Mesendoderm (in vitro differentiated cells): ENCODE data around the gene ROBO4.

ENCODE experiments used
- DNase-seq: peaks from one replicate; pipeline ENCODE4 v3.0.0; 2013
- H2AK5ac ChIP-seq: 2 replicates; pipeline ENCODE4 v1.6.1; 2013; ENCODE audit warnings: low read length, inconsistent platforms
- H2BK120ac ChIP-seq: 2 replicates; pipeline ENCODE4 v1.6.1; 2013; ENCODE audit warnings: low read depth, mild to moderate bottlenecking, low read length, moderate library complexity, mixed read lengths
- H2BK15ac ChIP-seq: replicated peaks from 2 replicates; pipeline ENCODE4 v1.6.1; 2013; ENCODE audit warnings: low read depth, mild to moderate bottlenecking, moderate library complexity
- H2BK5ac ChIP-seq: 2 replicates; pipeline ENCODE4 v1.6.1; 2013; ENCODE audit warnings: low read length, inconsistent platforms
- H3K18ac ChIP-seq: 2 replicates; pipeline ENCODE4 v1.6.1; 2013; ENCODE audit warnings: mild to moderate bottlenecking, low read length, mixed read lengths
- H3K23ac ChIP-seq: one replicate; pipeline ENCODE4 v1.6.1; 2013; ENCODE audit warnings: low read length
- H3K27ac ChIP-seq: 2 replicates; pipeline ENCODE4 v1.5.1; 2013; ENCODE audit warnings: low read depth, mild to moderate bottlenecking, inconsistent platforms, low read length, moderate library complexity
- H3K27me3 ChIP-seq: 2 replicates; pipeline ENCODE4 v1.6.1; 2013; ENCODE audit warnings: low read length, control low read depth, mild to moderate bottlenecking, inconsistent platforms; ENCODE audit not compliant: insufficient read depth, poor library complexity
- H3K36me3 ChIP-seq: 2 replicates; pipeline ENCODE4 v1.6.1; 2013; ENCODE audit warnings: low read length, inconsistent platforms; ENCODE audit not compliant: control insufficient read depth, insufficient read depth
- H3K4ac ChIP-seq: one replicate; pipeline ENCODE4 v1.6.1; 2013; ENCODE audit warnings: low read depth, mild to moderate bottlenecking, low read length, moderate library complexity
- H3K4me1 ChIP-seq: 2 replicates; pipeline ENCODE4 v1.6.1; 2013; ENCODE audit warnings: low read depth, low read length, inconsistent platforms; ENCODE audit not compliant: control insufficient read depth
- H3K4me2 ChIP-seq: 2 replicates; pipeline ENCODE4 v1.6.1; 2013; ENCODE audit warnings: low read length
- H3K4me3 ChIP-seq: 2 replicates; pipeline ENCODE4 v1.5.1; 2013; ENCODE audit warnings: mild to moderate bottlenecking, low read length
- H3K56ac ChIP-seq: one replicate; pipeline ENCODE4 v1.6.1; 2013; ENCODE audit warnings: low read length
- H3K79me1 ChIP-seq: 2 replicates; pipeline ENCODE4 v1.6.1; 2013; ENCODE audit warnings: low read length, inconsistent platforms
- H3K79me2 ChIP-seq: 2 replicates; pipeline ENCODE4 v1.6.1; 2013; ENCODE audit warnings: mild to moderate bottlenecking, low read length; ENCODE audit not compliant: control insufficient read depth, insufficient read depth
- H3K9ac ChIP-seq: 2 replicates; pipeline ENCODE4 v1.6.1; 2013; ENCODE audit warnings: low read length, inconsistent platforms
- H4K5ac ChIP-seq: one replicate; pipeline ENCODE4 v1.6.1; 2013; ENCODE audit warnings: low read length
- H4K8ac ChIP-seq: one replicate; pipeline ENCODE4 v1.6.1; 2013; ENCODE audit warnings: low read depth, mild to moderate bottlenecking, control low read depth, low read length, moderate library complexity
- WGBS: extraction: QIAGEN DNeasy Blood & Tissue Kit; methylation state at CpG from one replicate; pipeline ENCODE4 v1.1.7; 2013; ENCODE audit warnings: low lambda C conversion rate, missing lambda C conversion rate; ENCODE audit not compliant: insufficient coverage; ENCODE audit errors: extremely low coverage; 5-methylcytosine and 5-hydroxymethylcytosine counted together

ROBO4 gene

GRCh38 chr11:124891373-124891861 lies 6.2 kb downstream of the ROBO4 start:
- Histone ChIP-seq H3K27ac (no peak overlapping the region), H3K36me3 (no peaks in the 10 kb centered on the region)

DNA sequence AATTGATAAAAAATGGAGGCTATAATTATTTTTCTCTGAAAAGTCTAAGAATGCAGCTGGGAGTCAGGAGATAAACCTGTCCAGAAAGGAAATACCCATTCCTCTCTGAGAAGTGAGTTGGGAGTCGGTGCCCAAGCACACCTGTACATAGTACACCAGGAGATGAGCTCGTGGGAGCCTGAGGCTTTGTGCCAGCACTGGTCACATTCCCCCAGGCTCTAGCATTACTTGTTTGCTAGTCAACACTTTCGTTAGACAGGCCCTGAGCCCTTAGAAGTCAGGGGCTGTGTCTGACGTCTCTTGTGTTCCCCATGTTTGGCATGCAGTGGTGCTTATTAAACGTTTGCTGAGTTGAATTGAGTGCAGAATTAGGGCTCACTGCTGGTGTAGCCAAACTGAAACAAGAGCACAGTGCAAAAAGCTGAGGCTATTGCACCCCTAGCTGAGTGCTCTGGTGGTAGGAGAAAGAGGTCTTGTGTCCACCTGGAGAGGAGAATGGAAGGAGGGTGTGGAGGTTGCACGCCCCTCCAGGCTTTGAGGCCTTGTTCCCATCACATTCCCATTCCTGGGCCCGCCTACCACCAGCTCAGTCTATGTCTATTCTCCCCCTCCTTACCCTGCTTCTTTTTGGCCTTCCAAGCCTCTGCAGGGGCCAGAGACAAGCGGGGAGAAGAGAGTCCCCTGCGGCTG lies 6.8 kb downstream of the ROBO4 start:
- H3K27ac ChIP-seq: no peak overlapping the region
- no peak overlapping the region for H4K8ac ChIP-seq
- no peak overlapping the region for H2BK5ac ChIP-seq
- H3K79me1 ChIP-seq: no peaks in the 10 kb centered on the region
- H3K9ac ChIP-seq: no peak overlapping the region
- no peak for DNase-seq
- H3K23ac ChIP-seq: no peak overlapping the region
- no peak overlapping the region for H3K4me3 ChIP-seq
- no peak overlapping the region for H2BK120ac ChIP-seq
- no peak overlapping the region for H3K18ac ChIP-seq
- H3K4me1 ChIP-seq: no peaks in the 10 kb centered on the region
- no peaks in the 10 kb centered on the region for H3K36me3 ChIP-seq
- H3K4ac ChIP-seq: no peak overlapping the region
- no peak overlapping the region for H2AK5ac ChIP-seq
- H3K56ac ChIP-seq: no peak overlapping the region
- no peaks in the 10 kb centered on the region for H3K27me3 ChIP-seq
- H3K4me2 ChIP-seq: no peak overlapping the region
- no peak overlapping the region for H4K5ac ChIP-seq
- H2BK15ac ChIP-seq: no peak overlapping the region
- H3K79me2 ChIP-seq: no peaks in the 10 kb centered on the region
- WGBS: no CpG with 5 or more reads among the region's 9 CpGs

More at GRCh38 chr11:124891373-124891861, 6.2 kb downstream of the ROBO4 start:
- Histone ChIP-seq H3K79me1 (no peaks in the 10 kb centered on the region), H3K23ac (no peak overlapping the region), H4K5ac (no peak overlapping the region), H3K79me2 (no peaks in the 10 kb centered on the region), H2BK120ac (no peak overlapping the region), H3K4me1 (no peaks in the 10 kb centered on the region), H3K4me2 (no peak overlapping the region), H2BK15ac (no peak overlapping the region), H3K9ac (no peak overlapping the region), H2BK5ac (no peak overlapping the region), H4K8ac (no peak overlapping the region), H3K4ac (no peak overlapping the region), H3K27me3 (no peaks in the 10 kb centered on the region), H2AK5ac (no peak overlapping the region), H3K56ac (no peak overlapping the region), H3K18ac (no peak overlapping the region), H3K4me3 (no peak overlapping the region)
- peak; percentile 67 for DNase-seq
- no CpG with 5 or more reads among the region's 12 CpGs for WGBS

GRCh38 chr11:124890151-124890550 lies 7.5 kb downstream of the ROBO4 start:
- H2BK120ac ChIP-seq: no peak overlapping the region
- H3K4me1 ChIP-seq: no peaks in the 10 kb centered on the region
- H3K4me3 ChIP-seq: no peak overlapping the region
- no peaks in the 10 kb centered on the region for H3K79me2 ChIP-seq
- H3K23ac ChIP-seq: no peak overlapping the region
- no peak for DNase-seq
- H2BK15ac ChIP-seq: no peak overlapping the region
- WGBS: no CpG with 5 or more reads among the region's 2 CpGs
- H3K36me3 ChIP-seq: no peaks in the 10 kb centered on the region
- H4K5ac ChIP-seq: no peak overlapping the region
- no peak overlapping the region for H3K56ac ChIP-seq
- H2BK5ac ChIP-seq: no peak overlapping the region
- no peak overlapping the region for H3K4me2 ChIP-seq
- no peaks in the 10 kb centered on the region for H3K79me1 ChIP-seq
- no peak overlapping the region for H2AK5ac ChIP-seq
- H3K18ac ChIP-seq: no peak overlapping the region
- H3K9ac ChIP-seq: no peak overlapping the region
- no peak overlapping the region for H4K8ac ChIP-seq
- H3K27ac ChIP-seq: no peak overlapping the region
- no peaks in the 10 kb centered on the region for H3K27me3 ChIP-seq
- H3K4ac ChIP-seq: no peak overlapping the region

DNA sequence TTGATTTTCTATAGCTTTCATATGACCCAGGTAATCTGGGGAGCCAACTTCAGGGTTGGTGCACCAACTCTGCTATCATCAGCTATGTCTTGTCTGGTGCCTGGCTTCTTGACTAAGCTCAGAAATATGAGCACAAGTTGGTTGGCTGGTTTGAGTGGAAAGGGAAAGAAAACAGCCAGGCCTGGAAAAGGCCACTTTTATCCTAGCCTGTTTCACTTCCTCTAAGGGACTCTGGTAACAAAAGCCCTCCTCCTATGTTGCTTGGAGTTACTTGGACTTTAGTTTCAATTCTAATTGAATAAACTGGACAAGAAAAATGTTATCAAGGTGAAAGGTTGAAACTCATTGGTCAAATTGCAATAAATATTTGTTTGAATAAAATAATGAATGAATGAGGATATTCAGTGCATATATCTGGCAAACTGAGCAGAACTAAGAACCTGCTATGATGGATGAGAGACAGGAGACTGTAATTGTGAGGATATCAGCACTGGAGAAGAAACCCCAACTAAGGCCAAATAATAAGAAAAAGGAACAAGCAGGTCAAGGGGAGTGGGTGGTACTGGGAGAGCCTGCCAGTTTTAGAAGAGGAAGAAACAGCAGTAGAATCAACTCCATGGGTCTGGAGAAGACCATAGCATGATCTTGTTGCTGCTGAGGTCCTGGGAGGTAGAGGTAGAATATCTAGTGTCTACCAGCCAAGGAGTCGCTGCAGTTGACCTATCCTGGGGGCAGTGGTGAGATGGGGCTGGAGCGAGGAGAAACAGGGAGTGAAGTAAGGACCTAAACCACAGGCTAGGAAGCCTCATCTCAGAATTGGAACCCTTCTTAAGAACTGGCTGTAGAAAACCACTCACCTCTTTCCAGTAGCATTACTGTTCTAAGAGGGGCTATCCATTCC lies 8.2 kb downstream of the ROBO4 start:
- Histone ChIP-seq H3K79me1 (no peaks in the 10 kb centered on the region), H2BK120ac (no peak overlapping the region), H3K4me3 (no peak overlapping the region), H3K23ac (no peak overlapping the region), H3K18ac (no peak overlapping the region), H2BK15ac (no peak overlapping the region), H3K27me3 (no peaks in the 10 kb centered on the region), H3K56ac (no peak overlapping the region), H3K4me1 (no peaks in the 10 kb centered on the region), H2BK5ac (no peak overlapping the region), H4K8ac (no peak overlapping the region), H3K79me2 (no peaks in the 10 kb centered on the region), H3K4ac (no peak overlapping the region), H3K36me3 (no peaks in the 10 kb centered on the region), H2AK5ac (no peak overlapping the region), H3K9ac (no peak overlapping the region), H3K4me2 (no peak overlapping the region), H3K27ac (no peak overlapping the region), H4K5ac (no peak overlapping the region)
- WGBS: no CpG with 5 or more reads among the region's 2 CpGs
- no peak for DNase-seq

- H3K79me2 ChIP-seq: no peaks in the 10 kb centered on the region
- H3K4me2 ChIP-seq: no peak overlapping the region
- no peak overlapping the region for H2BK5ac ChIP-seq
- H3K4me1 ChIP-seq: no peaks in the 10 kb centered on the region
- no peaks in the 10 kb centered on the region for H3K79me1 ChIP-seq
- WGBS: no CpG with 5 or more reads among the region's 3 CpGs
- H3K4me3 ChIP-seq: no peak overlapping the region
- no peak overlapping the region for H2BK120ac ChIP-seq
- H3K9ac ChIP-seq: no peak overlapping the region
- H3K27me3 ChIP-seq: no peaks in the 10 kb centered on the region
- H3K27ac ChIP-seq: no peak overlapping the region
- H3K56ac ChIP-seq: no peak overlapping the region
- H2BK15ac ChIP-seq: no peak overlapping the region
- DNase-seq: no peak
- no peak overlapping the region for H4K8ac ChIP-seq
- no peak overlapping the region for H2AK5ac ChIP-seq
- H3K4ac ChIP-seq: no peak overlapping the region
- H3K36me3 ChIP-seq: no peaks in the 10 kb centered on the region
- no peak overlapping the region for H3K23ac ChIP-seq
- H3K18ac ChIP-seq: no peak overlapping the region
- H4K5ac ChIP-seq: no peak overlapping the region
Observed at GRCh38 chr11:124887667-124888013, 10.0 kb downstream of the ROBO4 start.
